ENCODE data around the gene GALNT1. TPM values are rescaled to one million over a fixed set of nuclear protein-coding genes. Genes with fewer than 3 reads are reported as not detected.

The GALNT1 gene
- total RNA-seq, 1 experiment from 2014 or later = 80.1 TPM

GRCh38 chr18:35542356-35542755 lies 39.2 kb upstream of the GALNT1 start (continued):
- no peak for TF ChIP-seq MLX (CRISPR knock-in tag; IDR thresholded peaks at IDR 0.05)
- no peak for TF ChIP-seq ZBTB43 (CRISPR knock-in tag; IDR thresholded peaks at IDR 0.05)
- no peak for TF ChIP-seq NFE2L1 (CRISPR knock-in tag; IDR thresholded peaks at IDR 0.05)
- TF ChIP-seq E2F4 (CRISPR knock-in tag; IDR thresholded peaks at IDR 0.05; ENCODE audit: borderline replicate concordance, low read depth) = no peak
- no peak for TF ChIP-seq NFYB (CRISPR knock-in tag; conservative IDR thresholded peaks at IDR 0.05; ENCODE audit: low read depth)
- TF ChIP-seq ATF3 (CRISPR knock-in tag; conservative IDR thresholded peaks at IDR 0.05) = no peak
- TF ChIP-seq NR3C1 (CRISPR knock-in tag; conservative IDR thresholded peaks at IDR 0.05; ENCODE audit: low read depth) = no peak
- no peak for TF ChIP-seq ZBTB21 (CRISPR knock-in tag; IDR thresholded peaks at IDR 0.05; ENCODE audit: borderline replicate concordance)
- TF ChIP-seq NFATC4 (CRISPR knock-in tag; IDR thresholded peaks at IDR 0.05) = no peak
- no peak for TF ChIP-seq E2F1 (CRISPR knock-in tag; IDR thresholded peaks at IDR 0.05)
- TF ChIP-seq GRHL2 (CRISPR knock-in tag; IDR thresholded peaks at IDR 0.05; ENCODE audit: insufficient replicate concordance, severe bottlenecking) = no peak
- no peak for TF ChIP-seq TP53 (CRISPR knock-in tag; IDR thresholded peaks at IDR 0.05)

- Mint-ChIP-seq H3K36me3 (no peaks in the 10 kb centered on the region), H3K27ac (no peak overlapping the region), H3K4me1 (no peaks in the 10 kb centered on the region), H3K4me3 (no peak overlapping the region), H3K9me3 (peaks cover 7% of the 10 kb centered on the region), H3K27me3 (ENCODE audit: low read depth) (no peaks in the 10 kb centered on the region)
- DNase-seq (ENCODE audit: low spot score) (no peak), ATAC-seq (no peak)
- POLR2A ChIA-PET = no interaction called here
- CTCF ChIA-PET = interaction anchor here (0.7 kb wide), 1 partner anchor 69 kb away, joined by 5 read pairs; no protein-coding TSS in a partner anchor
- TF ChIP-seq ZNF671 (CRISPR knock-in tag; IDR thresholded peaks at IDR 0.05) = no peak
- no peak for TF ChIP-seq CTCF (IDR thresholded peaks at IDR 0.05)
- no peak for TF ChIP-seq E2F1 (CRISPR knock-in tag; IDR thresholded peaks at IDR 0.05)
- TF ChIP-seq HMGXB4 (CRISPR knock-in tag; IDR thresholded peaks at IDR 0.05) = no peak
- TF ChIP-seq ZNF317 (CRISPR knock-in tag; IDR thresholded peaks at IDR 0.05; ENCODE audit: borderline replicate concordance, low read depth) = no peak
- no peak for TF ChIP-seq ZMAT4 (CRISPR knock-in tag; IDR thresholded peaks at IDR 0.05)
- no peak for TF ChIP-seq TP53 (CRISPR knock-in tag; IDR thresholded peaks at IDR 0.05)
- no peak for TF ChIP-seq GABPB1 (CRISPR knock-in tag; IDR thresholded peaks at IDR 0.05)
- TF ChIP-seq ZNF425 (CRISPR knock-in tag; conservative IDR thresholded peaks at IDR 0.05) = no peak
- TF ChIP-seq ERG (CRISPR knock-in tag; IDR thresholded peaks at IDR 0.05) = no peak
These were observed 34.4 kb upstream of the GALNT1 start for GRCh38 chr18:35547008-35547605.

All from WTC11 (cell line).